GOT3 (cell line): ENCODE measurements around the gene SOSTDC1.
"Not testable (repeated sequence)": the region's sequence is repeated elsewhere in the genome, so short reads cannot be mapped to it uniquely, and the experiment has no call there.

Source experiments
- DNase-seq: peaks from one replicate; lab custom pipeline; 2025; ENCODE audit warnings: mixed read lengths; lab: John Stamatoyannopoulos, UW

Gene SOSTDC1

GRCh38 chr7:16465469-16466361, at the start of gene SOSTDC1:
TSS of gene SOSTDC1 (minus strand) at chr7:16465738. CDS start at chr7:16465668, 70 bp downstream.
- DNase-seq: no peak

- DNase-seq: no peak
Measured at GRCh38 chr7:16514729-16515128, 49.2 kb upstream of the SOSTDC1 start.

- no peak for DNase-seq
Measured at GRCh38 chr7:16514271-16514670, 48.7 kb upstream of the SOSTDC1 start.

GRCh38 chr7:16512097-16512496, 46.6 kb upstream of the SOSTDC1 start:
- DNase-seq: no peak

- DNase-seq: no peak
Measured at GRCh38 chr7:16511314-16511713, 45.8 kb upstream of the SOSTDC1 start.

- DNase-seq: no peak
Measured at GRCh38 chr7:16509829-16510228, 44.3 kb upstream of the SOSTDC1 start.

GRCh38 chr7:16506422-16506821, 40.9 kb upstream of the SOSTDC1 start:
- not testable (repeated sequence) for DNase-seq

- DNase-seq: no peak
Measured at GRCh38 chr7:16504019-16504418, 38.5 kb upstream of the SOSTDC1 start.

GRCh38 chr7:16502303-16502702, 36.8 kb upstream of the SOSTDC1 start:
- DNase-seq: no peak

GRCh38 chr7:16498122-16498521, 32.6 kb upstream of the SOSTDC1 start:
- no peak for DNase-seq

- DNase-seq: no peak
Measured at GRCh38 chr7:16494955-16495719, 29.6 kb upstream of the SOSTDC1 start.

GRCh38 chr7:16494551-16494950, 29.0 kb upstream of the SOSTDC1 start:
- no peak for DNase-seq

GRCh38 chr7:16493266-16493665, 27.7 kb upstream of the SOSTDC1 start:
- no peak for DNase-seq

- DNase-seq: no peak
Measured at GRCh38 chr7:16492513-16493062, 27.1 kb upstream of the SOSTDC1 start.

GRCh38 chr7:16491148-16491547, 25.6 kb upstream of the SOSTDC1 start:
- no peak for DNase-seq

GRCh38 chr7:16484453-16485158, 19.1 kb upstream of the SOSTDC1 start:
- DNase-seq: no peak

- no peak for DNase-seq
Measured at GRCh38 chr7:16479591-16479990, 14.1 kb upstream of the SOSTDC1 start.

- no peak for DNase-seq
Measured at GRCh38 chr7:16479161-16479560, 13.6 kb upstream of the SOSTDC1 start.

GRCh38 chr7:16471933-16472332, 6.4 kb upstream of the SOSTDC1 start:
- DNase-seq: no peak

- no peak for DNase-seq
Measured at GRCh38 chr7:16463949-16464715, 1.4 kb downstream of the SOSTDC1 start.

- no peak for DNase-seq
Measured at GRCh38 chr7:16463520-16463919, 2.0 kb downstream of the SOSTDC1 start.
